ENCODE measurements around the gene CHST15.

DNA sequence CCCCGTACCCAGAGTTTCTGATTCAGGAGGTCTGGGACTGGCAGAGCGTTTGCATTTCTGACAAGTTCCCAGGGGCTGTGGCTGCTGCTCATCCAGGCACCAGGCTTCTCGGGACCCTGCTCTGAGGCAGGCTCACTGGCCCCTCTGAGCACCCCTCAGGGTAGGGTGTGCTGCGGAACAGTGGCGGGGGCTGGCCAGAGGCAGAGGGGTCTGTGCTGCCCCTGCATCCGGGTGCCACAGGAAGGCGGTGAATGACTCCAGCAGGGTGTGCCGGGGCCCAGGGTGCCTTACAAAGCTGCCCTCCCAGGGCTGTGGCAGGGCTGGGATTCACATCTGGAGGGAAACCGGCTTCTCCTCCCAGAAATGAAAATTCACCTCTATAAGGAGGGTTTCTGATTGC lies 77.4 kb downstream of the CHST15 start:
- TF ChIP-seq POLR2A (IDR thresholded peaks at IDR 0.05) (no peak), EP300 (IDR thresholded peaks at IDR 0.05) (no peak), POLR2AphosphoS5 (IDR thresholded peaks at IDR 0.05) (no peak)
- TF ChIP-seq, protein P1, sequence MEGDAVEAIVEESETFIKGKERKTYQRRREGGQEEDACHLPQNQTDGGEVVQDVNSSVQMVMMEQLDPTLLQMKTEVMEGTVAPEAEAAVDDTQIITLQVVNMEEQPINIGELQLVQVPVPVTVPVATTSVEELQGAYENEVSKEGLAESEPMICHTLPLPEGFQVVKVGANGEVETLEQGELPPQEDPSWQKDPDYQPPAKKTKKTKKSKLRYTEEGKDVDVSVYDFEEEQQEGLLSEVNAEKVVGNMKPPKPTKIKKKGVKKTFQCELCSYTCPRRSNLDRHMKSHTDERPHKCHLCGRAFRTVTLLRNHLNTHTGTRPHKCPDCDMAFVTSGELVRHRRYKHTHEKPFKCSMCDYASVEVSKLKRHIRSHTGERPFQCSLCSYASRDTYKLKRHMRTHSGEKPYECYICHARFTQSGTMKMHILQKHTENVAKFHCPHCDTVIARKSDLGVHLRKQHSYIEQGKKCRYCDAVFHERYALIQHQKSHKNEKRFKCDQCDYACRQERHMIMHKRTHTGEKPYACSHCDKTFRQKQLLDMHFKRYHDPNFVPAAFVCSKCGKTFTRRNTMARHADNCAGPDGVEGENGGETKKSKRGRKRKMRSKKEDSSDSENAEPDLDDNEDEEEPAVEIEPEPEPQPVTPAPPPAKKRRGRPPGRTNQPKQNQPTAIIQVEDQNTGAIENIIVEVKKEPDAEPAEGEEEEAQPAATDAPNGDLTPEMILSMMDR (IDR thresholded peaks at IDR 0.05), result no peak
